Neural cell (in vitro differentiated cells): ENCODE data around the gene UBXN2A. TPM values are rescaled to one million over a fixed set of nuclear protein-coding genes. Genes with fewer than 3 reads are reported as not detected.

Source experiments
- H2AFZ ChIP-seq: fragments of 200-600, 300-800 bp; sonication (generic), shearing (Covaris generic); 2 replicates; pipeline ENCODE4 v1.6.0; 2014; ENCODE audit warnings: low read depth, mild to moderate bottlenecking, antibody characterized with exemption, low read length, moderate library complexity
- H3F3A ChIP-seq: fragments of 200-600 bp; shearing (Covaris generic); 2 replicates; pipeline ENCODE4 v1.6.1; 2016; ENCODE audit warnings: mild to moderate bottlenecking, moderate library complexity, mixed read lengths, antibody characterized with exemption, low read length; ENCODE audit not compliant: insufficient read depth, poor library complexity, severe bottlenecking
- H3K27ac ChIP-seq: fragments of 200-600, 300-800 bp; sonication (generic), shearing (Covaris generic); 2 replicates; pipeline ENCODE4 v1.5.1; 2014; ENCODE audit warnings: mild to moderate bottlenecking, low read length, moderate library complexity
- H3K27me3 ChIP-seq: fragments of 300-800, 200-600 bp; sonication (generic), shearing (Covaris generic); 2 replicates; pipeline ENCODE4 v1.6.0; 2014; ENCODE audit warnings: mild to moderate bottlenecking, low read depth, low read length, moderate library complexity; ENCODE audit not compliant: insufficient read depth
- H3K36me3 ChIP-seq: fragments of 300-800, 200-600 bp; sonication (generic), shearing (Covaris generic); 2 replicates; pipeline ENCODE4 v1.5.1; 2014; ENCODE audit warnings: mild to moderate bottlenecking, antibody characterized with exemption, low read length, moderate library complexity; ENCODE audit not compliant: insufficient read depth
- H3K4me2 ChIP-seq: fragments of 300-800, 200-600 bp; sonication (generic), shearing (Covaris generic); 2 replicates; pipeline ENCODE4 v1.6.0; 2014; ENCODE audit warnings: mild to moderate bottlenecking, low read length
- H3K4me3 ChIP-seq: fragments of 300-800, 200-600 bp; sonication (generic), shearing (Covaris generic); 2 replicates; pipeline ENCODE4 v1.5.1; 2014; ENCODE audit warnings: mild to moderate bottlenecking, low read length, moderate library complexity
- H3K79me2 ChIP-seq: fragments of 200-600 bp; shearing (Covaris generic); replicated peaks from 2 replicates; pipeline ENCODE4 v1.6.0; 2014; ENCODE audit warnings: mild to moderate bottlenecking, low read length, moderate library complexity; ENCODE audit not compliant: insufficient read depth
- H3K9ac ChIP-seq: fragments of 300-800, 200-600 bp; sonication (generic), shearing (Covaris generic); 2 replicates; pipeline ENCODE4 v1.6.1; 2016; ENCODE audit warnings: mild to moderate bottlenecking, low read length, mixed read lengths
- H3K9me2 ChIP-seq: fragments of 200-600 bp; shearing (Covaris generic); 2 replicates; pipeline ENCODE4 v1.6.1; 2016; ENCODE audit warnings: mild to moderate bottlenecking, low read length, mixed read lengths; ENCODE audit not compliant: insufficient read depth
- H3K9me3 ChIP-seq: fragments of 200-600, 300-800 bp; sonication (generic), shearing (Covaris generic); 2 replicates; pipeline ENCODE4 v1.6.1; 2016; ENCODE audit warnings: mild to moderate bottlenecking, mixed run types, low read length, moderate library complexity, mixed read lengths
- H4K20me1 ChIP-seq: fragments of 200-600 bp; shearing (Covaris generic); 2 replicates; pipeline ENCODE4 v1.6.1; 2016; ENCODE audit warnings: mild to moderate bottlenecking, mixed run types; ENCODE audit not compliant: insufficient read depth
- EP300 ChIP-seq: fragments of 450-650 bp; conservative IDR thresholded peaks from 2 replicates; pipeline ENCODE4 v1.6.1; 2014; ENCODE audit warnings: antibody characterized with exemption, mild to moderate bottlenecking, moderate library complexity; ENCODE audit not compliant: poor library complexity, severe bottlenecking
- EZH2 ChIP-seq: fragments of 200-600, 300-800 bp; shearing (Covaris generic), sonication (generic); IDR thresholded peaks from 2 replicates; pipeline ENCODE4 v1.6.1; 2014; ENCODE audit warnings: antibody characterized with exemption, low read length, borderline replicate concordance, mild to moderate bottlenecking; ENCODE audit not compliant: insufficient read depth, poor library complexity, severe bottlenecking
- MXI1 ChIP-seq: fragments of 450-650 bp; conservative IDR thresholded peaks from 2 replicates; pipeline ENCODE4 v1.6.1; 2014; ENCODE audit warnings: antibody characterized with exemption, mild to moderate bottlenecking; ENCODE audit not compliant: poor library complexity, severe bottlenecking
- POLR2AphosphoS5 ChIP-seq: IDR thresholded peaks from 2 replicates; pipeline ENCODE4 v1.6.1; 2012
- RAD21 ChIP-seq: fragments of 450-650 bp; conservative IDR thresholded peaks from 2 replicates; pipeline ENCODE4 v1.6.1; 2014; ENCODE audit warnings: antibody characterized with exemption, mild to moderate bottlenecking, moderate library complexity
- SMC3 ChIP-seq: fragments of 450-650 bp; conservative IDR thresholded peaks from 2 replicates; pipeline ENCODE4 v1.6.1; 2014; ENCODE audit warnings: antibody characterized with exemption, mild to moderate bottlenecking, moderate library complexity; ENCODE audit not compliant: poor library complexity
- TAF1 ChIP-seq: IDR thresholded peaks from 2 replicates; pipeline ENCODE4 v1.6.1; 2012; ENCODE audit warnings: low read depth
- polyA plus RNA-seq: library from polyadenylated mRNA; depleted of rRNA; stranded (reverse); fragments of >200 nt; gene quantifications from 2 replicates; pipeline ENCODE4 v1.2.3, GENCODE V29; 2014
- TF ChIP-seq, protein P1 (sequence below): fragments of 450-650 bp; IDR thresholded peaks from 2 replicates; pipeline ENCODE4 v1.5.1; 2014; ENCODE audit warnings: antibody characterized with exemption, mild to moderate bottlenecking, moderate library complexity; ENCODE audit not compliant: poor library complexity, severe bottlenecking
- TF ChIP-seq, protein P2 (sequence below): IDR thresholded peaks from 2 replicates; pipeline ENCODE4 v1.6.1; 2012; ENCODE audit warnings: borderline replicate concordance

Gene UBXN2A
- polyA plus RNA-seq, 1 donor from 2014 or later, result 11.0 TPM

DNA sequence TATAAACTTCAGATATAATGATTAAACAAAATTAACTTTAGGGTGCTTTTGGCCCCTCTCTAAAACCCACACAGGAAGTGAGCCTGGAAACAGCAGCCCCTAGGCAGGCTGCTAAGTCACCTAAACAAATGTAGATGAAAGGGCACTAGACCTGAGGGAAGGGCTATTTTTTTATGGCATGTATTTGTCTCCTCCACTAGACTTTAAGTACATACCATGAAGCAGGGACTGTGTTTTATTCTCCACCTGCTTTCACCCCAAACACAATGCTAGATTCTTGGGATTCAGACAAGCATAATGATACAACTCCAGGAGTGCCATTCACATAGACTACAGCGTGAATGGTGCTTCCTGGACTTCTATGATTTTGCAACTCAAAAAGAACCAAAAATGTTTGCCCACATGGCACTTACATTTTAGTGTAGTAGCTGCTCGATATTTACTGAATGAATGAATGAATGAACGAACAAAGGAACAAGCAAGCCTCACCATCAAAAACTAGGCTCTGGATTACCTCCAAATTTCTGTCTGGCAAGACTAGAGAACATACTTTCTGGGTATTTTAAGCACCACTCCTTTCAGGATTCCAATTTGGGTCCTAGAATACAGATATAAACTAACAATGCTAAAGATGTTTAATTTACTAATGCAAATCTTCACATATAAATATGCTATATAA lies 23.4 kb upstream of the UBXN2A start:
- no peaks in the 10 kb centered on the region for H3K27me3 ChIP-seq
- no peak overlapping the region for H3K4me2 ChIP-seq
- H3K4me3 ChIP-seq, result no peak overlapping the region
- H3K9ac ChIP-seq, result no peak overlapping the region
- H3F3A ChIP-seq, result no peaks in the 10 kb centered on the region
- no peaks in the 10 kb centered on the region for H3K9me2 ChIP-seq
- H3K27ac ChIP-seq, result no peak overlapping the region
- H3K36me3 ChIP-seq, result no peaks in the 10 kb centered on the region
- no peak overlapping the region for H2AFZ ChIP-seq
- no peaks in the 10 kb centered on the region for H3K9me3 ChIP-seq
- H4K20me1 ChIP-seq, result no peaks in the 10 kb centered on the region
- TF ChIP-seq EP300, result no peak
- TF ChIP-seq, protein P1, sequence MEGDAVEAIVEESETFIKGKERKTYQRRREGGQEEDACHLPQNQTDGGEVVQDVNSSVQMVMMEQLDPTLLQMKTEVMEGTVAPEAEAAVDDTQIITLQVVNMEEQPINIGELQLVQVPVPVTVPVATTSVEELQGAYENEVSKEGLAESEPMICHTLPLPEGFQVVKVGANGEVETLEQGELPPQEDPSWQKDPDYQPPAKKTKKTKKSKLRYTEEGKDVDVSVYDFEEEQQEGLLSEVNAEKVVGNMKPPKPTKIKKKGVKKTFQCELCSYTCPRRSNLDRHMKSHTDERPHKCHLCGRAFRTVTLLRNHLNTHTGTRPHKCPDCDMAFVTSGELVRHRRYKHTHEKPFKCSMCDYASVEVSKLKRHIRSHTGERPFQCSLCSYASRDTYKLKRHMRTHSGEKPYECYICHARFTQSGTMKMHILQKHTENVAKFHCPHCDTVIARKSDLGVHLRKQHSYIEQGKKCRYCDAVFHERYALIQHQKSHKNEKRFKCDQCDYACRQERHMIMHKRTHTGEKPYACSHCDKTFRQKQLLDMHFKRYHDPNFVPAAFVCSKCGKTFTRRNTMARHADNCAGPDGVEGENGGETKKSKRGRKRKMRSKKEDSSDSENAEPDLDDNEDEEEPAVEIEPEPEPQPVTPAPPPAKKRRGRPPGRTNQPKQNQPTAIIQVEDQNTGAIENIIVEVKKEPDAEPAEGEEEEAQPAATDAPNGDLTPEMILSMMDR, result no peak
- no peak for TF ChIP-seq EZH2
- TF ChIP-seq SMC3, result no peak
- TF ChIP-seq, protein P2, sequence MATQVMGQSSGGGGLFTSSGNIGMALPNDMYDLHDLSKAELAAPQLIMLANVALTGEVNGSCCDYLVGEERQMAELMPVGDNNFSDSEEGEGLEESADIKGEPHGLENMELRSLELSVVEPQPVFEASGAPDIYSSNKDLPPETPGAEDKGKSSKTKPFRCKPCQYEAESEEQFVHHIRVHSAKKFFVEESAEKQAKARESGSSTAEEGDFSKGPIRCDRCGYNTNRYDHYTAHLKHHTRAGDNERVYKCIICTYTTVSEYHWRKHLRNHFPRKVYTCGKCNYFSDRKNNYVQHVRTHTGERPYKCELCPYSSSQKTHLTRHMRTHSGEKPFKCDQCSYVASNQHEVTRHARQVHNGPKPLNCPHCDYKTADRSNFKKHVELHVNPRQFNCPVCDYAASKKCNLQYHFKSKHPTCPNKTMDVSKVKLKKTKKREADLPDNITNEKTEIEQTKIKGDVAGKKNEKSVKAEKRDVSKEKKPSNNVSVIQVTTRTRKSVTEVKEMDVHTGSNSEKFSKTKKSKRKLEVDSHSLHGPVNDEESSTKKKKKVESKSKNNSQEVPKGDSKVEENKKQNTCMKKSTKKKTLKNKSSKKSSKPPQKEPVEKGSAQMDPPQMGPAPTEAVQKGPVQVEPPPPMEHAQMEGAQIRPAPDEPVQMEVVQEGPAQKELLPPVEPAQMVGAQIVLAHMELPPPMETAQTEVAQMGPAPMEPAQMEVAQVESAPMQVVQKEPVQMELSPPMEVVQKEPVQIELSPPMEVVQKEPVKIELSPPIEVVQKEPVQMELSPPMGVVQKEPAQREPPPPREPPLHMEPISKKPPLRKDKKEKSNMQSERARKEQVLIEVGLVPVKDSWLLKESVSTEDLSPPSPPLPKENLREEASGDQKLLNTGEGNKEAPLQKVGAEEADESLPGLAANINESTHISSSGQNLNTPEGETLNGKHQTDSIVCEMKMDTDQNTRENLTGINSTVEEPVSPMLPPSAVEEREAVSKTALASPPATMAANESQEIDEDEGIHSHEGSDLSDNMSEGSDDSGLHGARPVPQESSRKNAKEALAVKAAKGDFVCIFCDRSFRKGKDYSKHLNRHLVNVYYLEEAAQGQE, result no peak
- H3K79me2 ChIP-seq, result peaks cover 84% of the 10 kb centered on the region

- Histone ChIP-seq H3K79me2 (peaks cover 85% of the 10 kb centered on the region), H3K4me2 (no peak overlapping the region), H3K4me3 (no peak overlapping the region), H4K20me1 (no peaks in the 10 kb centered on the region), H3F3A (no peaks in the 10 kb centered on the region), H3K27me3 (no peaks in the 10 kb centered on the region), H3K27ac (no peak overlapping the region), H2AFZ (no peak overlapping the region), H3K9ac (no peak overlapping the region), H3K9me2 (no peaks in the 10 kb centered on the region), H3K36me3 (no peaks in the 10 kb centered on the region), H3K9me3 (no peaks in the 10 kb centered on the region)
- TF ChIP-seq MXI1, result no peak
- TF ChIP-seq EP300, result no peak
- TF ChIP-seq, protein P1, result no peak
- no peak for TF ChIP-seq POLR2AphosphoS5
- TF ChIP-seq SMC3, result no peak
- TF ChIP-seq, protein P2, result no peak
- TF ChIP-seq TAF1, result no peak
- no peak for TF ChIP-seq EZH2
- no peak for TF ChIP-seq RAD21
Observed at GRCh38 chr2:23918837-23919489, 21.3 kb upstream of the UBXN2A start.
